CD4-positive, alpha-beta T cell (primary cell): Measurements from ENCODE around the gene SECISBP2. TPM values are rescaled to one million over a fixed set of nuclear protein-coding genes. Genes with fewer than 3 reads are reported as not detected.

Experiments
- ATAC-seq: fragments of 200-7000 bp; cut with Tn5 transposase; one replicate; pipeline ENCODE4 v1.10.0; 2022; ENCODE audit warnings: mild to moderate bottlenecking; ENCODE audit not compliant: poor library complexity
- CTCF ChIA-PET: fragments of 350-600 bp; sonication (Branson Sonifier 250); formaldehyde crosslinking; loops from one replicate; lab custom pipeline; 2021; ENCODE audit warnings: antibody characterized with exemption, inconsistent platforms; lab: Charles Lee
- POLR2A ChIA-PET: fragments of 350-600 bp; sonication (Branson Sonifier 250); formaldehyde crosslinking; loops from one replicate; lab custom pipeline; 2021; ENCODE audit warnings: antibody characterized with exemption, inconsistent platforms; lab: Charles Lee
- DNase-seq, 14 experiments: peaks; one replicate each; pipeline ENCODE4 v3.0.0-alpha.2; 2013 to 2020; ENCODE audit warnings: mixed read lengths in 2 of 14
- H3K27ac ChIP-seq, 2 donors: one replicate each; pipeline versions ENCODE4 v1.5.1 to v1.7.0; 2013; ENCODE audit warnings: low read length in 2 of 2, low read depth in 1 of 2, mild to moderate bottlenecking in 1 of 2
- H3K27me3 ChIP-seq, 2 experiments: 1 replicate in 1 of 2; 2 replicates in 1 of 2; pipeline versions ENCODE4 v1.6.1 to v1.7.0; 2013; ENCODE audit warnings: low read length in 2 of 2, control low read depth in 1 of 2, mild to moderate bottlenecking in 1 of 2, moderate library complexity in 1 of 2; ENCODE audit not compliant: insufficient read depth in 2 of 2, control insufficient read depth in 1 of 2
- H3K36me3 ChIP-seq: one replicate; pipeline ENCODE4 v1.6.1; 2013; ENCODE audit warnings: low read length, control low read depth; ENCODE audit not compliant: insufficient read depth
- H3K4me1 ChIP-seq: one replicate; pipeline ENCODE4 v1.6.1; 2013; ENCODE audit warnings: low read length, control low read depth; ENCODE audit not compliant: insufficient read depth
- H3K4me3 ChIP-seq: one replicate; pipeline ENCODE4 v1.5.1; 2013; ENCODE audit warnings: mild to moderate bottlenecking, low read length, moderate library complexity
- H3K9me3 ChIP-seq, 2 experiments: 1 replicate in 1 of 2; 2 replicates in 1 of 2; pipeline versions ENCODE4 v1.6.1 to v1.7.0; 2013; ENCODE audit warnings: low read length in 2 of 2, mild to moderate bottlenecking in 2 of 2, control low read depth in 1 of 2, moderate library complexity in 1 of 2; ENCODE audit not compliant: control insufficient read depth in 1 of 2, insufficient read depth in 1 of 2
- H3K27ac Mint-ChIP-seq: one replicate; pipeline ENCODE4 v1.8.0; 2020; ENCODE audit warnings: mixed read lengths
- H3K27me3 Mint-ChIP-seq: one replicate; pipeline ENCODE4 v1.8.0; 2021; ENCODE audit warnings: mixed read lengths
- H3K36me3 Mint-ChIP-seq: one replicate; pipeline ENCODE4 v1.8.0; 2021; ENCODE audit warnings: low read depth, mixed read lengths
- H3K4me1 Mint-ChIP-seq: one replicate; pipeline ENCODE4 v1.8.0; 2021; ENCODE audit warnings: low read depth, mixed read lengths
- H3K4me3 Mint-ChIP-seq: one replicate; pipeline ENCODE4 v1.8.0; 2020; ENCODE audit warnings: mild to moderate bottlenecking, mixed read lengths
- H3K9me3 Mint-ChIP-seq: one replicate; pipeline ENCODE4 v1.8.0; 2020; ENCODE audit warnings: mixed read lengths
- intact Hi-C, 2 experiments: fragments of 100-400 bp; cut with DNase I in 1 of 2; cut with micrococcal nuclease in 1 of 2; formaldehyde crosslinking; loops; one replicate each; pipeline versions ENCODE4 v1.15.1 to v1.9.0; 2023 to 2025; cut with DNase I, micrococcal nuclease
- total RNA-seq, 174 experiments: library from RNA in 2 of 174; stranded (reverse) in 2 of 174; gene quantifications; one replicate each; pipeline ENCODE4 v1.2.3 and lab custom pipeline; 2021 to 2026
- TF ChIP-seq, protein P1 (sequence below): fragments of 200-600 bp; IDR thresholded peaks from one replicate; pipeline ENCODE4 v1.8.0; 2022; ENCODE audit warnings: antibody characterized with exemption, mild to moderate bottlenecking

The SECISBP2 gene
- total RNA-seq, 2 experiments from 2014 or later = 109 to 112 TPM

DNA sequence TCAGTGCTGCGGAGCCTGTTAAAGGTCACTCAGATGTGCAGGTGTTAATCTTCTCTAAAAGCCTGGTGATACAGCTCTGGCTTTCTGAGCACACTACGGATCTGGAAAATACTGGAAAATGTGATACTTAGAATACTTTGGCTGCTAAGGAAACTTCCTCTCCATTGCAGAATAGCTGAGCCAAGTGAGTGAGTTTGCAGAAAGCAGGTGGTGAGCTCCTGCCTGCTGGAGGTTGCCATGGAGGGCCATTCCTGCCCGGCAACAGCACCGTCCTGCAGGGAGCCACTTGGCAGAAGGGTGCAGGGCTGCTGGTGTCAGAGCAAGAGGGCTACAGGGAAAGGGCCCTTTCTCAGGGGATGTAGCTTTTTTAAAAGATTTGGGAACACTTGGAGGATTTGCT is 40.7 kb downstream of the SECISBP2 start:
- no peaks in the 10 kb centered on the region for H3K9me3 Mint-ChIP-seq
- no peak overlapping the region for H3K4me3 ChIP-seq
- DNase-seq = peak in 1 of 14 experiments; percentile 8
- no peak for ATAC-seq
- H3K27me3 Mint-ChIP-seq = no peaks in the 10 kb centered on the region
- TF ChIP-seq, protein P1, sequence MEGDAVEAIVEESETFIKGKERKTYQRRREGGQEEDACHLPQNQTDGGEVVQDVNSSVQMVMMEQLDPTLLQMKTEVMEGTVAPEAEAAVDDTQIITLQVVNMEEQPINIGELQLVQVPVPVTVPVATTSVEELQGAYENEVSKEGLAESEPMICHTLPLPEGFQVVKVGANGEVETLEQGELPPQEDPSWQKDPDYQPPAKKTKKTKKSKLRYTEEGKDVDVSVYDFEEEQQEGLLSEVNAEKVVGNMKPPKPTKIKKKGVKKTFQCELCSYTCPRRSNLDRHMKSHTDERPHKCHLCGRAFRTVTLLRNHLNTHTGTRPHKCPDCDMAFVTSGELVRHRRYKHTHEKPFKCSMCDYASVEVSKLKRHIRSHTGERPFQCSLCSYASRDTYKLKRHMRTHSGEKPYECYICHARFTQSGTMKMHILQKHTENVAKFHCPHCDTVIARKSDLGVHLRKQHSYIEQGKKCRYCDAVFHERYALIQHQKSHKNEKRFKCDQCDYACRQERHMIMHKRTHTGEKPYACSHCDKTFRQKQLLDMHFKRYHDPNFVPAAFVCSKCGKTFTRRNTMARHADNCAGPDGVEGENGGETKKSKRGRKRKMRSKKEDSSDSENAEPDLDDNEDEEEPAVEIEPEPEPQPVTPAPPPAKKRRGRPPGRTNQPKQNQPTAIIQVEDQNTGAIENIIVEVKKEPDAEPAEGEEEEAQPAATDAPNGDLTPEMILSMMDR = no peak
- H3K4me1 Mint-ChIP-seq = peaks cover 14% of the 10 kb centered on the region
- H3K27ac Mint-ChIP-seq = peak overlapping the region; percentile 33
- no peak overlapping the region for H3K27ac ChIP-seq
- CTCF ChIA-PET = interaction anchor here (1.3 to 1.4 kb wide), 2 partner anchors 20 to 70 kb away, joined by 3 read pairs; no protein-coding TSS in a partner anchor
- POLR2A ChIA-PET = interaction anchor here (1.8 kb wide), 1 partner anchor 16 kb away, joined by 5 read pairs; no protein-coding TSS in a partner anchor
- peaks cover 89% of the 10 kb centered on the region for H3K36me3 ChIP-seq
- no peaks in the 10 kb centered on the region for H3K27me3 ChIP-seq
- no peaks in the 10 kb centered on the region for H3K9me3 ChIP-seq
- H3K4me3 Mint-ChIP-seq = no peak overlapping the region
- peaks cover 92% of the 10 kb centered on the region for H3K36me3 Mint-ChIP-seq
- peaks cover 5% of the 10 kb centered on the region for H3K4me1 ChIP-seq
- intact Hi-C loops = no loop called here

DNA sequence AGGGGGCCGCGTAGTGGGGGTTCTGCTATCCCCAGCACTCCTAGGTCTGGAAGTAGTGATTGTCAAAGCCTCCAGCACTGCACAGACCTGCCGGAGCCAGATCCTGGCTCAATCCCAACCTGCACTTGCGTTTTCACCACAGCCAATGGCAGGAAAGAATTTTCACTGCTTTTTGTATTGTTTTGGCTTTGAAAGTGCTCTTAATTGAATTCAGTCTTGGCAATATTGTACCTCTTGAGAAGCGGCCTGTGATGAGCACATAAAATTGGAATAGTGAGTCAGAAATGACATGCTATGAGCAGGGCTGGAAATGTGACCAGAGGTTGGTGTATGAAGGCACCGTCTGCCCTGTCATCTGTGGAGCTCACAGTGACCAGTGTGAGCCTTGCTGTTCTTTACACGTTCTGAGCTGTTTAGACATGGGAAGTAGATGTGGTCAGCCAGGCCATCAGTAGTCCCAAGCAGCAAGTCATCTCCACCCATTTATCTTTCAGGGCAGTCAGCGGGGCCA is 41.5 kb downstream of the SECISBP2 start:
- Mint-ChIP-seq H3K4me1 (peaks cover 11% of the 10 kb centered on the region), H3K4me3 (no peak overlapping the region), H3K27ac (peak overlapping the region; percentile 39), H3K27me3 (no peaks in the 10 kb centered on the region), H3K9me3 (no peaks in the 10 kb centered on the region), H3K36me3 (peaks cover 83% of the 10 kb centered on the region)
- DNase-seq (no peak), ATAC-seq (no peak)
- no peak overlapping the region for H3K27ac ChIP-seq
- H3K36me3 ChIP-seq = peaks cover 80% of the 10 kb centered on the region
- peaks cover 5% of the 10 kb centered on the region for H3K4me1 ChIP-seq
- no peaks in the 10 kb centered on the region for H3K9me3 ChIP-seq
- intact Hi-C loops = no loop called here
- H3K4me3 ChIP-seq = no peak overlapping the region
- ChIA-PET POLR2A (interaction anchor here (1.8 kb wide), 1 partner anchor 15 kb away, joined by 5 read pairs; no protein-coding TSS in a partner anchor), CTCF (interaction anchor here (1.4 kb wide), 1 partner anchor 20 kb away, joined by 3 read pairs; no protein-coding TSS in a partner anchor)
- H3K27me3 ChIP-seq = no peaks in the 10 kb centered on the region
- TF ChIP-seq, protein P1 = no peak

DNA sequence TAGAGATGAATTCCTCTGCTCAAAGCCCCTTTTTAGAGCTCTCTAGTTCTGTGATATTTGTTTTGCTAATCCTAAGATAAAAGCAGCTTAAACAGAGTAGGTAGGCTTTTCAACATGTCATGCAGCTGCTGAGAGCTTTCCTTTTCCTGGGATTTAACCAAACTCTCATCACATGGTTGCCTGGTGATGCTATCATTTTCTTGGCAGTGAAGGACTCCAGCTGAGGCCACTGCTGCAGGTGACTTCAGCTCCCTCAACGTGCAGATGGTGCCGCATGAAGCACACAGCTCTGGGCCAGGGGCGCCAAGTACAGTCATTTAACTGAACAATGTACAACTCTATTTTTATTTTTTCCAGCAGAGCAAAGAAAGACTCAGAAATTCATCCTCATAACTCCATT is 42.2 kb downstream of the SECISBP2 start:
- Histone ChIP-seq H3K27me3 (no peaks in the 10 kb centered on the region), H3K27ac (no peak overlapping the region), H3K4me1 (peaks cover 5% of the 10 kb centered on the region), H3K4me3 (no peak overlapping the region), H3K36me3 (peaks cover 74% of the 10 kb centered on the region), H3K9me3 (no peaks in the 10 kb centered on the region)
- TF ChIP-seq, protein P1 = no peak
- DNase-seq = no peak
- Mint-ChIP-seq H3K27me3 (no peaks in the 10 kb centered on the region), H3K27ac (peak overlapping the region; percentile 39), H3K4me3 (no peak overlapping the region), H3K9me3 (no peaks in the 10 kb centered on the region), H3K4me1 (peaks cover 8% of the 10 kb centered on the region), H3K36me3 (peaks cover 77% of the 10 kb centered on the region)
- ChIA-PET POLR2A (interaction anchor here (1.8 kb wide), 1 partner anchor 14 kb away, joined by 5 read pairs; no protein-coding TSS in a partner anchor), CTCF (no interaction called here)
- ATAC-seq = no peak
- intact Hi-C loops = no loop called here
